K562 (cell line): Measurements from ENCODE around the gene VANGL1. TPM values are rescaled to one million over a fixed set of nuclear protein-coding genes. Genes with fewer than 3 reads are reported as not detected.

Experiments
- HDAC8 ChIP-seq: fragments of 450-650 bp; IDR thresholded peaks from 2 replicates; pipeline ENCODE4 v1.6.1; 2016; ENCODE audit warnings: mild to moderate bottlenecking, missing genetic modification characterization, moderate library complexity, missing compliant biosample characterization
- MAZ ChIP-seq, 2 experiments: fragments of 450-650 bp in 1 of 2; sonication (generic) in 1 of 2; formaldehyde crosslinking; IDR thresholded peaks in 1 of 2; conservative IDR thresholded peaks in 1 of 2; 2 replicates each; pipeline versions ENCODE4 v1.4.0 to v1.5.0; 2020; ENCODE audit warnings: mild to moderate bottlenecking in 1 of 2, missing genetic modification reagents in 1 of 2
- MYNN ChIP-seq, 2 experiments: sonication (generic); formaldehyde crosslinking in 1 of 2; IDR thresholded peaks; 2 replicates each; pipeline versions ENCODE4 v1.5.0 to v1.6.1; 2016 to 2020; ENCODE audit warnings: antibody characterized with exemption in 1 of 2, missing genetic modification reagents in 1 of 2
- NONO ChIP-seq, 2 experiments: fragments of 200-400 bp in 1 of 2; fragments of 450-650 bp in 1 of 2; formaldehyde crosslinking in 1 of 2; IDR thresholded peaks; 2 replicates each; pipeline ENCODE4 v1.6.1; 2017; ENCODE audit warnings: low read depth in 2 of 2, mild to moderate bottlenecking in 2 of 2, moderate library complexity in 2 of 2, low read length in 1 of 2
- POLR2B ChIP-seq: fragments of 450-650 bp; IDR thresholded peaks from 2 replicates; pipeline ENCODE4 v1.6.1; 2018; ENCODE audit warnings: low read depth; ENCODE audit not compliant: partially characterized antibody
- RBM25 ChIP-seq: fragments of 200-400 bp; formaldehyde crosslinking; IDR thresholded peaks from 2 replicates; pipeline ENCODE4 v1.6.1; 2018; ENCODE audit warnings: low read length, low read depth, moderate library complexity; ENCODE audit not compliant: severe bottlenecking
- RBM34 ChIP-seq: fragments of 200-400 bp; formaldehyde crosslinking; IDR thresholded peaks from 2 replicates; pipeline ENCODE4 v1.6.1; 2018; ENCODE audit warnings: low read length, borderline replicate concordance; ENCODE audit not compliant: insufficient read depth
- ZNF766 ChIP-seq: fragments of 200-800 bp; sonication (Bioruptor generic); conservative IDR thresholded peaks from 2 replicates; pipeline ENCODE4 v1.6.1; 2016; ENCODE audit warnings: missing genetic modification characterization, missing compliant biosample characterization
- polyA plus RNA-seq, 8 experiments: library from polyadenylated mRNA; depleted of rRNA in 4 of 8; stranded (reverse) in 5 of 8; unstranded in 3 of 8; fragments of >200 nt; fragmentation: Nextera tagmentation in 2 of 8; fragmentation: Illumina TruSeq in 1 of 8; extraction: Ambion mirVana in 2 of 8; extraction: Trizol in 1 of 8; gene quantifications; 2 replicates each; pipeline versions ENCODE4 v1.2.1 to v1.2.3, GENCODE V29; 2011 to 2014; ENCODE audit warnings: inconsistent platforms in 1 of 8, missing spikeins in 1 of 8
- total RNA-seq, 7 experiments: library from RNA; depleted of rRNA in 6 of 7; stranded (reverse); fragments of >200 nt in 6 of 7; fragmentation: Illumina TruSeq in 2 of 7; extraction: Trizol in 2 of 7; gene quantifications; 2 replicates each; pipeline versions ENCODE4 v1.2.1 to v1.2.3, GENCODE V29; 2011 to 2021; ENCODE audit warnings: low replicate concordance in 1 of 7
- TF ChIP-seq, protein P1 (sequence below): fragments of 200-800 bp; sonication (Bioruptor generic); IDR thresholded peaks from 2 replicates; pipeline ENCODE4 v1.6.1; 2017; ENCODE audit warnings: missing genetic modification characterization, missing compliant biosample characterization

Gene VANGL1
- total and polyA plus RNA-seq, 9 of the 15 experiments (the other 6 are each of a cell fraction or from before 2014, with no cell fraction given): 0.90 to 12.8 (median 9.6) TPM

- TF ChIP-seq MYNN (IDR thresholded peaks at IDR 0.05): no peak
- no peak for TF ChIP-seq MYNN (CRISPR knock-in tag; IDR thresholded peaks at IDR 0.05)
- no peak for TF ChIP-seq RBM34
- TF ChIP-seq HDAC8 (tag): no peak
- TF ChIP-seq ZNF766 (CRISPR knock-in tag): 0 out of 2 replicates have a peak, but pooled peaks have one; percentile 46
- peak in 1 of 2 experiments; percentile 75; a peak in 1 of 4 replicates for TF ChIP-seq NONO (IDR thresholded peaks at IDR 0.05; ENCODE audit: low read depth in 2 of 2, low read length in 1 of 2)
- TF ChIP-seq RBM25: peak; percentile 98
- peak in 1 of 2 experiments; percentile 18; a peak in 2 of 4 replicates for TF ChIP-seq MAZ (CRISPR knock-in tag; conservative IDR thresholded peaks at IDR 0.05 in 1 of 2, IDR thresholded peaks at IDR 0.05 in 1 of 2)
- TF ChIP-seq, protein P1, sequence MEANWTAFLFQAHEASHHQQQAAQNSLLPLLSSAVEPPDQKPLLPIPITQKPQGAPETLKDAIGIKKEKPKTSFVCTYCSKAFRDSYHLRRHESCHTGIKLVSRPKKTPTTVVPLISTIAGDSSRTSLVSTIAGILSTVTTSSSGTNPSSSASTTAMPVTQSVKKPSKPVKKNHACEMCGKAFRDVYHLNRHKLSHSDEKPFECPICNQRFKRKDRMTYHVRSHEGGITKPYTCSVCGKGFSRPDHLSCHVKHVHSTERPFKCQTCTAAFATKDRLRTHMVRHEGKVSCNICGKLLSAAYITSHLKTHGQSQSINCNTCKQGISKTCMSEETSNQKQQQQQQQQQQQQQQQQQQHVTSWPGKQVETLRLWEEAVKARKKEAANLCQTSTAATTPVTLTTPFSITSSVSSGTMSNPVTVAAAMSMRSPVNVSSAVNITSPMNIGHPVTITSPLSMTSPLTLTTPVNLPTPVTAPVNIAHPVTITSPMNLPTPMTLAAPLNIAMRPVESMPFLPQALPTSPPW (CRISPR knock-in tag): peak; percentile 61
- no peak for TF ChIP-seq POLR2B
Measured at GRCh38 chr1:115641762-115642167, at the start of gene VANGL1 (continued).
